SK-N-SH (cell line): ENCODE data around the gene UNC5B.

Experiments used
- CHD2 ChIP-seq: fragments of 150-350 bp; IDR thresholded peaks from 2 replicates; pipeline ENCODE4 v1.6.1; 2018; ENCODE audit warnings: low read length; ENCODE audit not compliant: partially characterized antibody
- CTCF ChIP-seq: fragments of 200-600 bp; sonication (generic); IDR thresholded peaks from 2 replicates; pipeline ENCODE4 v1.6.1; 2017; ENCODE audit warnings: antibody characterized with exemption, mild to moderate bottlenecking, moderate library complexity
- ELF1 ChIP-seq: IDR thresholded peaks from 2 replicates; pipeline ENCODE4 v1.4.0; 2012
- EP300 ChIP-seq, 2 experiments: IDR thresholded peaks; 2 replicates each; pipeline versions ENCODE4 v1.4.0 to v1.6.1; 2012; ENCODE audit warnings: borderline replicate concordance in 1 of 2, low read depth in 1 of 2, low read length in 1 of 2
- GABPA ChIP-seq: IDR thresholded peaks from 2 replicates; pipeline ENCODE4 v1.4.0; 2012; ENCODE audit warnings: low read depth, mild to moderate bottlenecking
- IRF3 ChIP-seq: fragments of 150-350 bp; IDR thresholded peaks from 2 replicates; pipeline ENCODE4 v1.6.1; 2016; ENCODE audit warnings: mild to moderate bottlenecking, low read depth, low read length
- MAX ChIP-seq: IDR thresholded peaks from 2 replicates; pipeline ENCODE4 v1.4.0; 2012; ENCODE audit warnings: low read depth
- SMC3 ChIP-seq: IDR thresholded peaks from 2 replicates; pipeline ENCODE4 v1.6.1; 2012; ENCODE audit warnings: low read depth, low read length, improper control_type of control experiment
- TAF1 ChIP-seq: IDR thresholded peaks from 2 replicates; pipeline ENCODE4 v1.6.1; 2012; ENCODE audit warnings: low read depth, mild to moderate bottlenecking, low read length, moderate library complexity, borderline replicate concordance
- TEAD4 ChIP-seq: IDR thresholded peaks from 2 replicates; pipeline ENCODE4 v1.4.0; 2012; ENCODE audit warnings: mild to moderate bottlenecking, borderline replicate concordance; ENCODE audit not compliant: insufficient read depth
- USF2 ChIP-seq: fragments of 150-350 bp; IDR thresholded peaks from 2 replicates; pipeline ENCODE4 v1.6.1; 2017; ENCODE audit warnings: antibody characterized with exemption, low read length, low read depth, borderline replicate concordance
- YY1 ChIP-seq: IDR thresholded peaks from 2 replicates; pipeline ENCODE4 v1.4.0; 2012; ENCODE audit warnings: low read depth, mild to moderate bottlenecking
- ZBTB33 ChIP-seq: IDR thresholded peaks from 2 replicates; pipeline ENCODE4 v1.4.0; 2012; ENCODE audit warnings: low read depth, borderline replicate concordance

GRCh38 chr10:71252220-71252619 lies 39.9 kb downstream of the UNC5B start:
- TF ChIP-seq CTCF = no peak
- no peak for TF ChIP-seq IRF3
- TF ChIP-seq CHD2 = no peak
- TF ChIP-seq MAX = no peak
- no peak for TF ChIP-seq ZBTB33
- no peak for TF ChIP-seq USF2
- no peak for TF ChIP-seq SMC3
- TF ChIP-seq YY1 = no peak
- no peak for TF ChIP-seq EP300 (IDR thresholded peaks at IDR 0.05; ENCODE audit: borderline replicate concordance in 1 of 2, low read depth in 1 of 2, low read length in 1 of 2)
- TF ChIP-seq GABPA = no peak
- TF ChIP-seq ELF1 = no peak
- no peak for TF ChIP-seq TAF1
- TF ChIP-seq TEAD4 = no peak
